Adrenal gland (tissue), 12 donors: ENCODE measurements around the gene AKT3. TPM values are rescaled to one million over a fixed set of nuclear protein-coding genes. Genes with fewer than 3 reads are reported as not detected.

ENCODE experiments used
- DNase-seq, 7 donors: peaks; one replicate each; pipeline ENCODE4 v3.0.0-alpha.2; 2019 to 2020
- H3K27ac ChIP-seq, 5 donors: fragments of 200-600 bp; sonication (generic) in 4 of 5; 1 replicate in 3 of 5; 2 replicates in 2 of 5; pipeline versions ENCODE4 v1.5.1 to v1.8.0; 2016 to 2020; ENCODE audit warnings: mild to moderate bottlenecking in 1 of 5
- H3K27me3 ChIP-seq: fragments of 200-600 bp; 2 replicates; pipeline ENCODE4 v1.8.0; 2021
- H3K36me3 ChIP-seq, 2 donors: fragments of 200-600 bp; replicated peaks in 1 of 2; 1 replicate in 1 of 2; 2 replicates in 1 of 2; pipeline versions ENCODE4 v1.5.1 to v1.8.0; 2018 to 2022
- H3K4me1 ChIP-seq, 2 donors: fragments of 200-600 bp; replicated peaks in 1 of 2; 1 replicate in 1 of 2; 2 replicates in 1 of 2; pipeline versions ENCODE4 v1.5.1 to v1.8.0; 2018 to 2021
- H3K4me3 ChIP-seq, 4 donors: fragments of 200-600 bp; sonication (generic) in 3 of 4; one replicate each; pipeline ENCODE4 v1.5.1; 2016 to 2018
- H3K9me3 ChIP-seq, 3 donors: fragments of 200-600 bp; sonication (generic) in 1 of 3; replicated peaks in 1 of 3; 1 replicate in 2 of 3; 2 replicates in 1 of 3; pipeline versions ENCODE4 v1.5.1 to v1.8.0; 2016 to 2021
- CTCF ChIP-seq, 6 experiments: fragments of 450-650 bp in 4 of 6; fragments of 200-600 bp in 2 of 6; sonication (generic) in 1 of 6; IDR thresholded peaks; 1 replicate in 5 of 6; 2 replicates in 1 of 6; pipeline versions ENCODE4 v1.5.1 to v1.8.0; 2016 to 2021; ENCODE audit warnings: antibody characterized with exemption in 6 of 6, mild to moderate bottlenecking in 2 of 6, moderate library complexity in 1 of 6
- POLR2A ChIP-seq, 2 donors: fragments of 450-650 bp; IDR thresholded peaks; one replicate each; pipeline ENCODE4 v1.6.1; 2017; ENCODE audit warnings: antibody characterized with exemption in 2 of 2, mild to moderate bottlenecking in 2 of 2, moderate library complexity in 1 of 2
- WGBS, 4 donors: extraction: QIAGEN DNeasy Blood & Tissue Kit in 2 of 4; methylation state at CpG; one replicate each; pipeline versions ENCODE4 v1.1.5 to v1.1.7; 2013 to 2017; 5-methylcytosine and 5-hydroxymethylcytosine counted together
- intact Hi-C, 2 donors: fragments of 100-400 bp; cut with DNase I; formaldehyde crosslinking; loops; one replicate each; pipeline versions ENCODE4 v1.14.1 to v1.15.0; 2022 to 2023
- polyA plus RNA-seq, 3 donors: library from polyadenylated mRNA; stranded (reverse); fragments of 200-250 nt in 2 of 3; fragments of 350-450 nt in 1 of 3; fragmentation: Illumina TruSeq in 1 of 3; extraction: RNeasy Lipid Tissue Mini Kit (QIAGEN cat#74804) in 1 of 3; gene quantifications; one replicate each; pipeline ENCODE4 v1.2.3, GENCODE V29; 2013 to 2014
- total RNA-seq, 9 donors: library from RNA; depleted of rRNA in 4 of 9; stranded (reverse); fragments of >200 nt in 4 of 9; fragments of 120-200 nt in 1 of 9; fragmentation: NEBNext Ultra II Directional in 1 of 9; extraction: Animal tissue kit (Norgen Biotek cat#: 25700) in 1 of 9; gene quantifications; one replicate each; pipeline versions ENCODE4 v1.1.0 to v1.2.4, GENCODE V29; 2013 to 2023
- donor health status: healthy with polysubstance abuse.
- donor health status: Bipolar disorder and iron deficiency.
- donor health status: DM: yes; HTN: yes; CAD: no.
- donor health status: DM: no; HTN: no; CAD: no.
- donor health status: DM: no; HTN: no; CAD: no.
- donor health status: DM: yes; HTN: yes; CAD: no.

Gene AKT3
- total and polyA plus RNA-seq, 12 donors: 11.4 to 82.3 (median 32.4) TPM

GRCh38 chr1:243508943-243509342, 341.1 kb downstream of the AKT3 start:
- intact Hi-C loops: no loop called here
- Histone ChIP-seq H3K27me3 (no peaks in the 10 kb centered on the region), H3K4me3 (no peak overlapping the region), H3K9me3 (no peaks in the 10 kb centered on the region), H3K27ac (no peak overlapping the region), H3K4me1 (no peaks in the 10 kb centered on the region), H3K36me3 (peaks cover 0 to 23% of the 10 kb centered on the region in 2 donors)
- TF ChIP-seq POLR2A (IDR thresholded peaks at IDR 0.05): no peak
- no peak for TF ChIP-seq CTCF (IDR thresholded peaks at IDR 0.05)
- 100% methylated on average over 1 of the region's 1 CpG for WGBS, 4 donors
- DNase-seq: no peak

GRCh38 chr1:243508303-243508713, 341.7 kb downstream of the AKT3 start:
- no peaks in the 10 kb centered on the region for H3K27me3 ChIP-seq
- intact Hi-C loops: no loop called here
- whole genome bisulfite sequencing, 4 donors: 76 to 93% (median 82%) methylated on average over 5 to 9 of the region's 9 CpGs
- no peak for DNase-seq
- H3K36me3 ChIP-seq: peaks cover 0 to 23% of the 10 kb centered on the region in 2 donors
- H3K27ac ChIP-seq: no peak overlapping the region
- TF ChIP-seq CTCF (IDR thresholded peaks at IDR 0.05): no peak
- TF ChIP-seq POLR2A (IDR thresholded peaks at IDR 0.05): no peak
- H3K4me1 ChIP-seq: no peaks in the 10 kb centered on the region
- no peaks in the 10 kb centered on the region for H3K9me3 ChIP-seq
- H3K4me3 ChIP-seq: no peak overlapping the region

DNA sequence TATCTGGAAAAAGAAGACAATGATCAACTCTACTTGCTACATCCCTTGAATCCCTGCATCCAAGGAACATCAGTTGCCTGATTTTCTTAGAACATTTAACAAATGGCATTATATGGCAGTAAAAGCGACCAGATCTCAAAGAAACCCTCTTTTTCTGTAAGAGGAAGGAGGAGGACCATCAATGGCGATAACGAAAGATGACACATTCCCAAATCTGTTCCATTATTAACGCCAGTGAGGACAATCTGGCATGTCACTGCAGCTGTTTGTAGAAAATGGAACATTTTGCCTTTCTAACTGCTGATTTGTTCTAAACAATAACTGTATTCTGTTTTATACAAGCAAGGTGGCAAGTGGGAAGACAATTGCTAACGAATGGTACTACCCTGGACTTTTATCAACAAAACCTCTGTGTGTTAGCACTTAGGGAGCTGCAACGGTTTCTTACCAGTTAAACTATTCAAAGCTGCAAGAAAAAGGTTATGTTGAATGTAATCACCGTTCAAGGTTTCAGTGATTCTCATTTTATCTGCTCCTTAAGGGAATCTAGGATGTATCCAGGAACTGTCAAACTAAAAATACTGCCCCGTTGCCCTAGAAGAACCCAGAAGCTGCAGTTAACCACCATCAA, 342.3 kb downstream of the AKT3 start:
- Histone ChIP-seq H3K27me3 (no peaks in the 10 kb centered on the region), H3K27ac (no peak overlapping the region), H3K36me3 (peaks cover 0 to 23% of the 10 kb centered on the region in 2 donors), H3K4me3 (no peak overlapping the region), H3K9me3 (no peaks in the 10 kb centered on the region), H3K4me1 (no peaks in the 10 kb centered on the region)
- TF ChIP-seq POLR2A (IDR thresholded peaks at IDR 0.05): no peak
- no peak for TF ChIP-seq CTCF (IDR thresholded peaks at IDR 0.05)
- 81 to 85% (median 83%) methylated on average over 8 of the region's 8 CpGs for WGBS, 4 donors
- intact Hi-C loops: no loop called here
- no peak for DNase-seq

DNA sequence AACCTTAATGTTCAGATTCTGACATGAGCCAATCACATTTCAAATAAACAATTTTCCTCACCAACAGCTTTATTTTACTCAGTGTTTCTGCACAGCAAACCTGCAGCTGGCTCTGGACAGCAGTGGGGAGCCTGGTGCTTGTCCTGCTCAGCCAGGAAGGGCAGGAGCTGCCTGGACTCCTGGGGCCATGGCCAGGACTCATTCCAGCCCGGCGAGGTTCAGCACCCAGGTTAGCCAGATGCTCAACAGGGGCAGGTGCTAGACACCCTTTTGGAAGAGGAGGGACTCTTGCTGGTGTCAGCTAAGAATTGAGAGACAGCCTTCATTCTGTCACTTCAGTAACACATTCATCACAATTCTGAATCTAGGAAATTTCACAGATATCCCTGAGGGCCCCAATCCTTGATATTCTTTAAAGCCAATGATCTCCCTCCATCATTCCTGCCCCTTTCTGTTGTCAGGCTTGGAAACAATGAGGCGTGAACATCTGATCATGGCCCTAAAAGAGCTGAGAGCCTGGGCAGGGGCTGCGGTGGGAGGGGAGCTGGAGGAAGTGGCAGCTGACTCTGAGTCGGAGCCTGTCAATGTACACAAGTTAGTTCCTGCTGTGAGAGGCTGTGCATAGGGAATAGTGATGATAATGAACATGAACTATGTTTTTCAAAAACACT, 342.9 kb downstream of the AKT3 start:
- 81 to 87% (median 85%) methylated on average over 4 to 5 of the region's 5 CpGs for WGBS, 4 donors
- Histone ChIP-seq H3K27ac (no peak overlapping the region), H3K36me3 (peaks cover 0 to 23% of the 10 kb centered on the region in 2 donors), H3K27me3 (no peaks in the 10 kb centered on the region), H3K4me3 (no peak overlapping the region), H3K4me1 (no peaks in the 10 kb centered on the region), H3K9me3 (no peaks in the 10 kb centered on the region)
- no peak for TF ChIP-seq CTCF (IDR thresholded peaks at IDR 0.05)
- TF ChIP-seq POLR2A (IDR thresholded peaks at IDR 0.05): no peak
- intact Hi-C loops: no loop called here
- DNase-seq: no peak
